ENCODE results near the gene OMP.

The OMP gene

GRCh38 chr11:77113382-77114088 is 10.9 kb downstream of the OMP start:
- DNase-seq (ENCODE audit: low read depth), result no peak
- TF ChIP-seq CTCF (conservative IDR thresholded peaks at IDR 0.05; ENCODE audit: low read depth, low read length), result peak; percentile 77
- no peak overlapping the region for H3K4me3 ChIP-seq (ENCODE audit: low read length)

DNA sequence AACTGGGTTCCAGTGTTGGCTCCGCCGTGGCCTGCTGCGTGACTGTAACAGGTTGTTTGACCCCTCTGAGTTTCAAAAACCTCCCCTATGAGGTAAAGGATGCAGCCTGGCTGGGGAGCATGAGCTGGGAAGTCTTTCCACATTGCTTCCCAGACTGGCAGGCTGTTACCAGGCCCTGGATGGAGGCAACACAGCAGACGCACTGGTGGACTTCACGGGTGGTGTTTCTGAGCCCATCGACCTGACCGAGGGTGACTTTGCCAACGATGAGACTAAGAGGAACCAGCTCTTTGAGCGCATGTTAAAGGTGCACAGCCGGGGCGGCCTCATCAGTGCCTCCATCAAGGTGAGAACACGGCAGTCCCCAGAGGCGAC is 11.4 kb downstream of the OMP start:
- H3K4me3 ChIP-seq (ENCODE audit: low read length), result no peak overlapping the region
- no peak for DNase-seq (ENCODE audit: low read depth)
- no peak for TF ChIP-seq CTCF (conservative IDR thresholded peaks at IDR 0.05; ENCODE audit: low read depth, low read length)

- H3K4me3 ChIP-seq (ENCODE audit: low read length), result no peak overlapping the region
- peak; percentile 35 for TF ChIP-seq CTCF (conservative IDR thresholded peaks at IDR 0.05; ENCODE audit: low read depth, low read length)
- no peak for DNase-seq (ENCODE audit: low read depth)
Measured at GRCh38 chr11:77115181-77115611, 12.6 kb downstream of the OMP start.

- no peak overlapping the region for H3K4me3 ChIP-seq (ENCODE audit: low read length)
- TF ChIP-seq CTCF (conservative IDR thresholded peaks at IDR 0.05; ENCODE audit: low read depth, low read length), result no peak
- no peak for DNase-seq (ENCODE audit: low read depth)
Measured at GRCh38 chr11:77115956-77116355, 13.3 kb downstream of the OMP start.

DNA sequence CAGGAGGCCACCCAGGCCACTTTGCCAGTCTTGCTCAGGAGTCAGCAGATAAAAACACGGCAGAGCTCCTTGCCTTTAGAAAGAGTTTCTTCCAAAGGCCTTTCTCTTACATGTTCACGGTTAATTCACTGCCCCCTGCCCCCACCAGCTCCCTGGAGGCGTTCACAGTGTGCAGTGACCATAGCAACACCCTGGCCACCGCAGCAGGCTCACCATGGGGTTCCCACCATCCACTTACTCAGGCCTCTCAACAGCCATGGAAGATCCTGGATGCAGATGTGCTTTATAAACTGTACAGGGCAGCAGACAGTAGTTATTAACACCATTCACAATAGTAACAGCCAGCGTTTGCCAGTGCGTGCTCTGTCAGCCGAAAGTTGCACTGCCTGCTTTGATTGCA is 14.9 kb downstream of the OMP start:
- no peak for TF ChIP-seq CTCF (conservative IDR thresholded peaks at IDR 0.05; ENCODE audit: low read depth, low read length)
- no peak for DNase-seq (ENCODE audit: low read depth)
- H3K4me3 ChIP-seq (ENCODE audit: low read length), result no peak overlapping the region

DNA sequence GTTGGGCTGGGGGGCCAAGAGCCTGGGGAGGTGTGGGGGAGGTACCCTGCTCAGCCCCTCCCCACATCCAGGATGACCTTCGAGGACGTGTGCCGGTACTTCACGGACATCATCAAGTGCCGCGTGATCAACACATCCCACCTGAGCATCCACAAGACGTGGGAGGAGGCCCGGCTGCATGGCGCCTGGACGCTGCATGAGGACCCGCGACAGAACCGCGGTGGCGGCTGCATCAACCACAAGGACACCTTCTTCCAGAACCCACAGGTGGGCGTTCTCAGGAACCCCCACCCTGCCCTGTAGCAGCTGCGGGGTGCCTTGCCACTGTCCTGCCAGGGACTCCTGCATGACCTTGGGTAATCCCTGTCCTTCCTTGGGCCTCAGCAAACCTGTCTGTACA is 15.4 kb downstream of the OMP start:
- H3K4me3 ChIP-seq (ENCODE audit: low read length), result no peak overlapping the region
- DNase-seq (ENCODE audit: low read depth), result no peak
- no peak for TF ChIP-seq CTCF (conservative IDR thresholded peaks at IDR 0.05; ENCODE audit: low read depth, low read length)

GRCh38 chr11:77118971-77119370 is 16.3 kb downstream of the OMP start:
- no peak for TF ChIP-seq CTCF (conservative IDR thresholded peaks at IDR 0.05; ENCODE audit: low read depth, low read length)
- no peak overlapping the region for H3K4me3 ChIP-seq (ENCODE audit: low read length)
- no peak for DNase-seq (ENCODE audit: low read depth)
